NB4 (cell line): Measurements from ENCODE around the gene RASD1.

Source experiments
- MAX ChIP-seq: IDR thresholded peaks from 2 replicates; pipeline ENCODE4 v1.6.1; 2011; ENCODE audit warnings: low read depth, low read length
- MYC ChIP-seq: IDR thresholded peaks from 2 replicates; pipeline ENCODE4 v1.6.1; 2011; ENCODE audit warnings: low read depth, low read length
- POLR2A ChIP-seq: IDR thresholded peaks from 2 replicates; pipeline ENCODE4 v1.6.1; 2011; ENCODE audit warnings: mild to moderate bottlenecking; ENCODE audit not compliant: insufficient read length; ENCODE audit errors: extremely low read depth
- TF ChIP-seq, protein P1 (sequence below): IDR thresholded peaks from one replicate; pipeline ENCODE4 v1.5.1; 2012; ENCODE audit warnings: low read depth, low read length

DNA sequence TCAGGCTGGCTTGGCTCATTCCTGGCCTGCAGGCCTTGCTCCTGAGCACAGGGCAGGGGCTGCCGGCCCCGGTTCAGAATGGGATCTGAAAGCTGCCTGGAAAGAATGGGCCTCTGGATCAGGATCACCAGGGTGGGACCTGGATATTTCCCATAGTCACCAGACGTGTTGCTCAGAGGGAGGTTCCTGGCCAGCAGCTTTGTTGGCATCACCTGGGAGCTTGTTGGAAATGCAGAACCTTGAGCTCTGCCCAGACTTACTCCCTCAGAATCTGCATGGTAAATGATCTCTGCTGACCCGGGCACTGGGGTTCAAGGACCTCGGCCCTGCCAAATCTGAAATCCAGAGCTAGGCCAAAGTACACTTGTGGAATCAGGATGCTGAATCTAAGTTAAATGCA lies 48.9 kb downstream of the RASD1 start:
- TF ChIP-seq, protein P1, sequence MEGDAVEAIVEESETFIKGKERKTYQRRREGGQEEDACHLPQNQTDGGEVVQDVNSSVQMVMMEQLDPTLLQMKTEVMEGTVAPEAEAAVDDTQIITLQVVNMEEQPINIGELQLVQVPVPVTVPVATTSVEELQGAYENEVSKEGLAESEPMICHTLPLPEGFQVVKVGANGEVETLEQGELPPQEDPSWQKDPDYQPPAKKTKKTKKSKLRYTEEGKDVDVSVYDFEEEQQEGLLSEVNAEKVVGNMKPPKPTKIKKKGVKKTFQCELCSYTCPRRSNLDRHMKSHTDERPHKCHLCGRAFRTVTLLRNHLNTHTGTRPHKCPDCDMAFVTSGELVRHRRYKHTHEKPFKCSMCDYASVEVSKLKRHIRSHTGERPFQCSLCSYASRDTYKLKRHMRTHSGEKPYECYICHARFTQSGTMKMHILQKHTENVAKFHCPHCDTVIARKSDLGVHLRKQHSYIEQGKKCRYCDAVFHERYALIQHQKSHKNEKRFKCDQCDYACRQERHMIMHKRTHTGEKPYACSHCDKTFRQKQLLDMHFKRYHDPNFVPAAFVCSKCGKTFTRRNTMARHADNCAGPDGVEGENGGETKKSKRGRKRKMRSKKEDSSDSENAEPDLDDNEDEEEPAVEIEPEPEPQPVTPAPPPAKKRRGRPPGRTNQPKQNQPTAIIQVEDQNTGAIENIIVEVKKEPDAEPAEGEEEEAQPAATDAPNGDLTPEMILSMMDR = no peak
- TF ChIP-seq POLR2A (no peak), MAX (no peak), MYC (no peak)
